Activated CD8-positive, alpha-beta T cell treated with anti-CD3 and anti-CD28 coated beads for 36 hours (primary cell): ENCODE results near the gene SYNDIG1. TPM values are rescaled to one million over a fixed set of nuclear protein-coding genes. Genes with fewer than 3 reads are reported as not detected.
"Not testable (repeated sequence)": the region's sequence is repeated elsewhere in the genome, so short reads cannot be mapped to it uniquely, and the experiment has no call there.

Experiments
- ATAC-seq: fragments of 200-7000 bp; cut with Tn5 transposase; one replicate; pipeline ENCODE4 v1.10.0; 2021; ENCODE audit warnings: mild to moderate bottlenecking, moderate library complexity
- CTCF ChIA-PET: fragments of 350-600 bp; sonication (Branson Sonifier 250); formaldehyde crosslinking; loops from one replicate; lab custom pipeline; 2021; ENCODE audit warnings: antibody characterized with exemption; lab: Charles Lee
- POLR2A ChIA-PET: fragments of 350-600 bp; sonication (Branson Sonifier 250); formaldehyde crosslinking; loops from one replicate; lab custom pipeline; 2021; ENCODE audit warnings: antibody characterized with exemption; lab: Charles Lee
- DNase-seq: peaks from one replicate; pipeline ENCODE4 v3.0.0-alpha.2; 2020
- H3K27ac Mint-ChIP-seq: one replicate; pipeline ENCODE4 v1.8.0; 2021; ENCODE audit warnings: mild to moderate bottlenecking, mixed read lengths
- H3K27me3 Mint-ChIP-seq: one replicate; pipeline ENCODE4 v1.8.0; 2021; ENCODE audit warnings: mixed read lengths
- H3K36me3 Mint-ChIP-seq: one replicate; pipeline ENCODE4 v1.8.0; 2021; ENCODE audit warnings: low read depth, mixed read lengths
- H3K4me1 Mint-ChIP-seq: one replicate; pipeline ENCODE4 v1.8.0; 2021; ENCODE audit warnings: low read depth, mixed read lengths
- H3K4me3 Mint-ChIP-seq: one replicate; pipeline ENCODE4 v1.8.0; 2021; ENCODE audit warnings: mild to moderate bottlenecking, moderate library complexity, mixed read lengths
- H3K9me3 Mint-ChIP-seq: one replicate; pipeline ENCODE4 v1.8.0; 2021; ENCODE audit warnings: mixed read lengths
- intact Hi-C: fragments of 100-400 bp; cut with micrococcal nuclease; formaldehyde crosslinking; loops from one replicate; pipeline ENCODE4 v1.10.0; 2022
- total RNA-seq, 2 experiments: library from RNA; stranded (reverse); gene quantifications; one replicate each; pipeline ENCODE4 v1.2.3, GENCODE V29; 2021
- TF ChIP-seq, protein P1 (sequence below): fragments of 200-600 bp; IDR thresholded peaks from one replicate; pipeline ENCODE4 v1.8.0; 2022; ENCODE audit warnings: antibody characterized with exemption, mild to moderate bottlenecking

The SYNDIG1 gene
- total RNA-seq, 2 experiments from 2014 or later: not detected

DNA sequence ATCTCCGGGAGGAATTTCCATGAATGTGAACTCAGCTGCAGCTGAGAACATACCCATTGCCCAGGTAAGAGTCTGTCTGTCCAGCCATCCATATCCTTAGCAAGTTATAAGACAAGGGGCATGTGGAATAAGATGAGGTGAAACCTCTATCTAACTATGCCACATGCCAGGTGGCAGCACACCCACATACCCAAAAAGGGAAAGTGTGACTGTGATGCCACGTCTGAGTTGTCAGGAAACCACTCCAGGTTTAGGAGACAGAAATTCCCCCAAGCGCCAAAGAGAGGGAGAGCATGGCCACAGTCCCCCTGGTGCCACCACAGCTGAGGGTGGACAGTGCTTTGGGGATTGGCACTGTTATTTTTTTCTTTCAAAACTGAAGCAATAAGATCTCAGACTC is 36.7 kb downstream of the SYNDIG1 start:
- no peak for DNase-seq
- Mint-ChIP-seq H3K36me3 (no peaks in the 10 kb centered on the region), H3K27me3 (no peaks in the 10 kb centered on the region), H3K4me3 (no peak overlapping the region), H3K9me3 (no peaks in the 10 kb centered on the region), H3K27ac (no peak overlapping the region), H3K4me1 (no peaks in the 10 kb centered on the region)
- ATAC-seq: no peak
- CTCF ChIA-PET: interaction anchor here (1.0 kb wide), 1 partner anchor 43 kb away, joined by 3 read pairs; no protein-coding TSS in a partner anchor
- POLR2A ChIA-PET: no interaction called here
- TF ChIP-seq, protein P1, sequence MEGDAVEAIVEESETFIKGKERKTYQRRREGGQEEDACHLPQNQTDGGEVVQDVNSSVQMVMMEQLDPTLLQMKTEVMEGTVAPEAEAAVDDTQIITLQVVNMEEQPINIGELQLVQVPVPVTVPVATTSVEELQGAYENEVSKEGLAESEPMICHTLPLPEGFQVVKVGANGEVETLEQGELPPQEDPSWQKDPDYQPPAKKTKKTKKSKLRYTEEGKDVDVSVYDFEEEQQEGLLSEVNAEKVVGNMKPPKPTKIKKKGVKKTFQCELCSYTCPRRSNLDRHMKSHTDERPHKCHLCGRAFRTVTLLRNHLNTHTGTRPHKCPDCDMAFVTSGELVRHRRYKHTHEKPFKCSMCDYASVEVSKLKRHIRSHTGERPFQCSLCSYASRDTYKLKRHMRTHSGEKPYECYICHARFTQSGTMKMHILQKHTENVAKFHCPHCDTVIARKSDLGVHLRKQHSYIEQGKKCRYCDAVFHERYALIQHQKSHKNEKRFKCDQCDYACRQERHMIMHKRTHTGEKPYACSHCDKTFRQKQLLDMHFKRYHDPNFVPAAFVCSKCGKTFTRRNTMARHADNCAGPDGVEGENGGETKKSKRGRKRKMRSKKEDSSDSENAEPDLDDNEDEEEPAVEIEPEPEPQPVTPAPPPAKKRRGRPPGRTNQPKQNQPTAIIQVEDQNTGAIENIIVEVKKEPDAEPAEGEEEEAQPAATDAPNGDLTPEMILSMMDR: no peak
- intact Hi-C loops: no loop called here

GRCh38 chr20:24506696-24507095 is 37.3 kb downstream of the SYNDIG1 start:
- no peaks in the 10 kb centered on the region for H3K9me3 Mint-ChIP-seq
- H3K4me3 Mint-ChIP-seq: no peak overlapping the region
- CTCF ChIA-PET: interaction anchor here (1.0 kb wide), 1 partner anchor 43 kb away, joined by 3 read pairs; no protein-coding TSS in a partner anchor
- no peak for ATAC-seq
- no peak for DNase-seq
- POLR2A ChIA-PET: no interaction called here
- H3K4me1 Mint-ChIP-seq: no peaks in the 10 kb centered on the region
- TF ChIP-seq, protein P1: no peak
- H3K27ac Mint-ChIP-seq: no peak overlapping the region
- H3K27me3 Mint-ChIP-seq: no peaks in the 10 kb centered on the region
- intact Hi-C loops: no loop called here
- H3K36me3 Mint-ChIP-seq: no peaks in the 10 kb centered on the region

DNA sequence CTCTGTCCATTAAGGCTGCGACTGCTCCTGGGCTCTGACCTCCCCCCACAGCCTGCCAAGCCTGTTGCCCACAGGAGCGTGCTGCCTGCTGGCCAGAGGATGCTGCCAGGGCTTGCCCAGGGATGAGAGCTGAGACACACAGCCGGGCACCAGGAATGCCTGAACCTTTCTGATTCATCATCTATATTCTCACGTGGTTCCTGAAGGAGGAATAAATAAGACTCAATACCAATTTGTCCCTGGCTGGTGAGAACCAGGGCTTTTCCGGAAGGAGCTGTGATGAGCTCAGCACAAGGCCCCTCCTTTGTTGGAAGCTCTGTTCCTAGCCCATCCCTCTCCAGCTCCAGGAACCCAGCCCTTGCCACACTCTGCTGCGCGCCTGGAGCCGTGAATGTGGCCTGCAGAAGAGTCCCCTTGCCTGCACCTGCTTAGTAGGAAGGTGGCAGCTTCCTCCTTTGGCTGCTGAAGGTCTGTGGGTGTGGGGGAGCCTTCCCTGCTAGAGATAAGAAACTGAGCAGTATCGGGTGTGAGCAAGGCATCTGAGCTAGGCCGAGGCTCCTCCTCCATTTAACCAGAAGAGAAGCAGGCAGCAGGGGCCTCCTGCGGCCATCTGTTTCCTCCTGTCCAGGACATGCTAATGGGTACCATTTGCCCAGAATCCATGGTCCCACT is 37.9 kb downstream of the SYNDIG1 start:
- intact Hi-C loops: no loop called here
- no peaks in the 10 kb centered on the region for H3K9me3 Mint-ChIP-seq
- H3K4me1 Mint-ChIP-seq: no peaks in the 10 kb centered on the region
- H3K36me3 Mint-ChIP-seq: no peaks in the 10 kb centered on the region
- CTCF ChIA-PET: no interaction called here
- H3K27ac Mint-ChIP-seq: no peak overlapping the region
- TF ChIP-seq, protein P1: no peak
- ATAC-seq: no peak
- POLR2A ChIA-PET: no interaction called here
- H3K4me3 Mint-ChIP-seq: no peak overlapping the region
- no peak for DNase-seq
- no peaks in the 10 kb centered on the region for H3K27me3 Mint-ChIP-seq

GRCh38 chr20:24512441-24512840 is 43.0 kb downstream of the SYNDIG1 start:
- intact Hi-C loops, H3K4me3 Mint-ChIP-seq, H3K9me3 Mint-ChIP-seq, H3K27ac Mint-ChIP-seq, H3K36me3 Mint-ChIP-seq, POLR2A ChIA-PET, ATAC-seq, H3K4me1 Mint-ChIP-seq, CTCF ChIA-PET, H3K27me3 Mint-ChIP-seq, DNase-seq: not testable (repeated sequence)

GRCh38 chr20:24518515-24518914 is 49.1 kb downstream of the SYNDIG1 start:
- Mint-ChIP-seq H3K4me3 (no peak overlapping the region), H3K36me3 (no peaks in the 10 kb centered on the region), H3K27me3 (no peaks in the 10 kb centered on the region), H3K27ac (no peak overlapping the region), H3K9me3 (no peaks in the 10 kb centered on the region), H3K4me1 (no peaks in the 10 kb centered on the region)
- TF ChIP-seq, protein P1: no peak
- CTCF ChIA-PET: no interaction called here
- ATAC-seq: no peak
- POLR2A ChIA-PET: no interaction called here
- DNase-seq: no peak
- intact Hi-C loops: no loop called here
